ENCODE results near the gene SPACA9. TPM values are rescaled to one million over a fixed set of nuclear protein-coding genes. Genes with fewer than 3 reads are reported as not detected.
A peak's percentile ranks its signal among the peaks of the same experiment; 100 is the strongest.

SPACA9 gene
- total and polyA plus RNA-seq, 2 experiments from 2014 or later = 1.1 to 1.5 TPM

DNA sequence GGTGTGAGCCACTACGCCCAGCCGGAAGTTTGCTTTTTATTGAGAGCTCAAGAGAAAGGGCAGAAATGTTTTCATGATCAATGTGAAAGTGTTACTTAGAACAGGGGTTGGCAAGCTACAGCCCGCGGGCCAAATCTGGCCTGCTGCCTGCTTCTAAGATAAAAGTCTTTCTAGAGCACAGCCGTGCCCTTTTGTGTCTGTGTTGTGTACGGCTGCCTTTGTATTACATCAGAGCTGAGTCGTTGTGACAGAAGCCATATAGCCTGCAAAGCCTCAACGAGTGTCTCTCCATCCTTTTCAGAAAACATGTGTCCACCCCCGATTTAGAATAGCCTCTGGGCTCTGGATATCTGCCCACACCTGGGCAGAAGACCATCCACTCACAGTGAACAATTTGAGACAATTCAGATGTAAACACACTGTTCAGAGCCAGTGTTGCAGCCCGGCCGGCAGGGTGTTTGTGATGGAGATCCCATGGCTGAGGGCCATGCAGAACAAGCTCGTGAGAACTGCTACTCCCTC, 29.5 kb upstream of the SPACA9 start:
- Mint-ChIP-seq H3K27ac (no peak overlapping the region), H3K36me3 (ENCODE audit: low read depth) (no peaks in the 10 kb centered on the region), H3K4me3 (no peak overlapping the region), H3K4me1 (peaks cover 13% of the 10 kb centered on the region; the same call in 2 of the 3 replicates), H3K27me3 (ENCODE audit: insufficient read depth, low read depth, poor library complexity) (peaks cover 10% of the 10 kb centered on the region), H3K9me3 (no peaks in the 10 kb centered on the region)
- no peaks in the 10 kb centered on the region for H3K27me3 ChIP-seq (ENCODE audit: insufficient read depth)
- DNase-seq (ENCODE audit: low spot score) (no peak), ATAC-seq (peak; percentile 60)
- no peaks in the 10 kb centered on the region for H3K9me2 ChIP-seq (ENCODE audit: insufficient read depth)
- no peaks in the 10 kb centered on the region for H3F3A ChIP-seq (replicated peaks; ENCODE audit: low read depth)
- peak overlapping the region; percentile 88 for H2AFZ ChIP-seq
- no peaks in the 10 kb centered on the region for H3K36me3 ChIP-seq (ENCODE audit: insufficient read depth)
- peak overlapping the region; percentile 38; the same call in 1 of the 2 replicates for H3K4me2 ChIP-seq
- no peak overlapping the region for H3K27ac ChIP-seq (ENCODE audit: low read depth)
- no peak overlapping the region for H3K4me3 ChIP-seq
- H3K79me2 ChIP-seq (replicated peaks; ENCODE audit: insufficient read depth) = no peaks in the 10 kb centered on the region
- TF ChIP-seq, protein P1, sequence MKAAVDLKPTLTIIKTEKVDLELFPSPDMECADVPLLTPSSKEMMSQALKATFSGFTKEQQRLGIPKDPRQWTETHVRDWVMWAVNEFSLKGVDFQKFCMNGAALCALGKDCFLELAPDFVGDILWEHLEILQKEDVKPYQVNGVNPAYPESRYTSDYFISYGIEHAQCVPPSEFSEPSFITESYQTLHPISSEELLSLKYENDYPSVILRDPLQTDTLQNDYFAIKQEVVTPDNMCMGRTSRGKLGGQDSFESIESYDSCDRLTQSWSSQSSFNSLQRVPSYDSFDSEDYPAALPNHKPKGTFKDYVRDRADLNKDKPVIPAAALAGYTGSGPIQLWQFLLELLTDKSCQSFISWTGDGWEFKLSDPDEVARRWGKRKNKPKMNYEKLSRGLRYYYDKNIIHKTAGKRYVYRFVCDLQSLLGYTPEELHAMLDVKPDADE (IDR thresholded peaks at IDR 0.05) = no peak
- TF ChIP-seq, protein P2, sequence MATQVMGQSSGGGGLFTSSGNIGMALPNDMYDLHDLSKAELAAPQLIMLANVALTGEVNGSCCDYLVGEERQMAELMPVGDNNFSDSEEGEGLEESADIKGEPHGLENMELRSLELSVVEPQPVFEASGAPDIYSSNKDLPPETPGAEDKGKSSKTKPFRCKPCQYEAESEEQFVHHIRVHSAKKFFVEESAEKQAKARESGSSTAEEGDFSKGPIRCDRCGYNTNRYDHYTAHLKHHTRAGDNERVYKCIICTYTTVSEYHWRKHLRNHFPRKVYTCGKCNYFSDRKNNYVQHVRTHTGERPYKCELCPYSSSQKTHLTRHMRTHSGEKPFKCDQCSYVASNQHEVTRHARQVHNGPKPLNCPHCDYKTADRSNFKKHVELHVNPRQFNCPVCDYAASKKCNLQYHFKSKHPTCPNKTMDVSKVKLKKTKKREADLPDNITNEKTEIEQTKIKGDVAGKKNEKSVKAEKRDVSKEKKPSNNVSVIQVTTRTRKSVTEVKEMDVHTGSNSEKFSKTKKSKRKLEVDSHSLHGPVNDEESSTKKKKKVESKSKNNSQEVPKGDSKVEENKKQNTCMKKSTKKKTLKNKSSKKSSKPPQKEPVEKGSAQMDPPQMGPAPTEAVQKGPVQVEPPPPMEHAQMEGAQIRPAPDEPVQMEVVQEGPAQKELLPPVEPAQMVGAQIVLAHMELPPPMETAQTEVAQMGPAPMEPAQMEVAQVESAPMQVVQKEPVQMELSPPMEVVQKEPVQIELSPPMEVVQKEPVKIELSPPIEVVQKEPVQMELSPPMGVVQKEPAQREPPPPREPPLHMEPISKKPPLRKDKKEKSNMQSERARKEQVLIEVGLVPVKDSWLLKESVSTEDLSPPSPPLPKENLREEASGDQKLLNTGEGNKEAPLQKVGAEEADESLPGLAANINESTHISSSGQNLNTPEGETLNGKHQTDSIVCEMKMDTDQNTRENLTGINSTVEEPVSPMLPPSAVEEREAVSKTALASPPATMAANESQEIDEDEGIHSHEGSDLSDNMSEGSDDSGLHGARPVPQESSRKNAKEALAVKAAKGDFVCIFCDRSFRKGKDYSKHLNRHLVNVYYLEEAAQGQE (IDR thresholded peaks at IDR 0.05; ENCODE audit: unreplicated experiment) = no peak
- TF ChIP-seq EZH2 (IDR thresholded peaks at IDR 0.05; ENCODE audit: low read depth, unreplicated experiment) = no peak
- no peak for TF ChIP-seq JUNB (IDR thresholded peaks at IDR 0.05; ENCODE audit: unreplicated experiment)
- no peak for TF ChIP-seq ZNF114 (CRISPR knock-in tag; IDR thresholded peaks at IDR 0.05)
- no peak for TF ChIP-seq STAT1 (IDR thresholded peaks at IDR 0.05; ENCODE audit: unreplicated experiment)
- no peak for TF ChIP-seq ZNF331 (CRISPR knock-in tag; IDR thresholded peaks at IDR 0.05; ENCODE audit: low read depth)
- no peak for TF ChIP-seq CREB1 (CRISPR knock-in tag; IDR thresholded peaks at IDR 0.05; ENCODE audit: low read depth)
- no peak for TF ChIP-seq NANOG (IDR thresholded peaks at IDR 0.05; ENCODE audit: borderline replicate concordance)
- TF ChIP-seq, protein P3, sequence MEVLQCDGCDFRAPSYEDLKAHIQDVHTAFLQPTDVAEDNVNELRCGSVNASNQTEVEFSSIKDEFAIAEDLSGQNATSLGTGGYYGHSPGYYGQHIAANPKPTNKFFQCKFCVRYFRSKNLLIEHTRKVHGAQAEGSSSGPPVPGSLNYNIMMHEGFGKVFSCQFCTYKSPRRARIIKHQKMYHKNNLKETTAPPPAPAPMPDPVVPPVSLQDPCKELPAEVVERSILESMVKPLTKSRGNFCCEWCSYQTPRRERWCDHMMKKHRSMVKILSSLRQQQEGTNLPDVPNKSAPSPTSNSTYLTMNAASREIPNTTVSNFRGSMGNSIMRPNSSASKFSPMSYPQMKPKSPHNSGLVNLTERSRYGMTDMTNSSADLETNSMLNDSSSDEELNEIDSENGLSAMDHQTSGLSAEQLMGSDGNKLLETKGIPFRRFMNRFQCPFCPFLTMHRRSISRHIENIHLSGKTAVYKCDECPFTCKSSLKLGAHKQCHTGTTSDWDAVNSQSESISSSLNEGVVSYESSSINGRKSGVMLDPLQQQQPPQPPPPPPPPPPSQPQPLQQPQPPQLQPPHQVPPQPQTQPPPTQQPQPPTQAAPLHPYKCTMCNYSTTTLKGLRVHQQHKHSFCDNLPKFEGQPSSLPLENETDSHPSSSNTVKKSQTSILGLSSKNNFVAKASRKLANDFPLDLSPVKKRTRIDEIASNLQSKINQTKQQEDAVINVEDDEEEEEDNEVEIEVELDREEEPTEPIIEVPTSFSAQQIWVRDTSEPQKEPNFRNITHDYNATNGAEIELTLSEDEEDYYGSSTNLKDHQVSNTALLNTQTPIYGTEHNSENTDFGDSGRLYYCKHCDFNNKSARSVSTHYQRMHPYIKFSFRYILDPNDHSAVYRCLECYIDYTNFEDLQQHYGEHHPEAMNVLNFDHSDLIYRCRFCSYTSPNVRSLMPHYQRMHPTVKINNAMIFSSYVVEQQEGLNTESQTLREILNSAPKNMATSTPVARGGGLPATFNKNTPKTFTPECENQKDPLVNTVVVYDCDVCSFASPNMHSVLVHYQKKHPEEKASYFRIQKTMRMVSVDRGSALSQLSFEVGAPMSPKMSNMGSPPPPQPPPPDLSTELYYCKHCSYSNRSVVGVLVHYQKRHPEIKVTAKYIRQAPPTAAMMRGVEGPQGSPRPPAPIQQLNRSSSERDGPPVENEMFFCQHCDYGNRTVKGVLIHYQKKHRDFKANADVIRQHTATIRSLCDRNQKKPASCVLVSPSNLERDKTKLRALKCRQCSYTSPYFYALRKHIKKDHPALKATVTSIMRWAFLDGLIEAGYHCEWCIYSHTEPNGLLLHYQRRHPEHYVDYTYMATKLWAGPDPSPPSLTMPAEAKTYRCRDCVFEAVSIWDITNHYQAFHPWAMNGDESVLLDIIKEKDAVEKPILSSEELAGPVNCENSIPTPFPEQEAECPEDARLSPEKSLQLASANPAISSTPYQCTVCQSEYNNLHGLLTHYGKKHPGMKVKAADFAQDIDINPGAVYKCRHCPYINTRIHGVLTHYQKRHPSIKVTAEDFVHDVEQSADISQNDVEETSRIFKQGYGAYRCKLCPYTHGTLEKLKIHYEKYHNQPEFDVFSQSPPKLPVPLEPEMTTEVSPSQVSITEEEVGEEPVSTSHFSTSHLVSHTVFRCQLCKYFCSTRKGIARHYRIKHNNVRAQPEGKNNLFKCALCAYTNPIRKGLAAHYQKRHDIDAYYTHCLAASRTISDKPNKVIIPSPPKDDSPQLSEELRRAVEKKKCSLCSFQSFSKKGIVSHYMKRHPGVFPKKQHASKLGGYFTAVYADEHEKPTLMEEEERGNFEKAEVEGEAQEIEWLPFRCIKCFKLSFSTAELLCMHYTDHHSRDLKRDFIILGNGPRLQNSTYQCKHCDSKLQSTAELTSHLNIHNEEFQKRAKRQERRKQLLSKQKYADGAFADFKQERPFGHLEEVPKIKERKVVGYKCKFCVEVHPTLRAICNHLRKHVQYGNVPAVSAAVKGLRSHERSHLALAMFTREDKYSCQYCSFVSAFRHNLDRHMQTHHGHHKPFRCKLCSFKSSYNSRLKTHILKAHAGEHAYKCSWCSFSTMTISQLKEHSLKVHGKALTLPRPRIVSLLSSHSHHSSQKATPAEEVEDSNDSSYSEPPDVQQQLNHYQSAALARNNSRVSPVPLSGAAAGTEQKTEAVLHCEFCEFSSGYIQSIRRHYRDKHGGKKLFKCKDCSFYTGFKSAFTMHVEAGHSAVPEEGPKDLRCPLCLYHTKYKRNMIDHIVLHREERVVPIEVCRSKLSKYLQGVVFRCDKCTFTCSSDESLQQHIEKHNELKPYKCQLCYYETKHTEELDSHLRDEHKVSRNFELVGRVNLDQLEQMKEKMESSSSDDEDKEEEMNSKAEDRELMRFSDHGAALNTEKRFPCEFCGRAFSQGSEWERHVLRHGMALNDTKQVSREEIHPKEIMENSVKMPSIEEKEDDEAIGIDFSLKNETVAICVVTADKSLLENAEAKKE (CRISPR knock-in tag; IDR thresholded peaks at IDR 0.05) = no peak
- TF ChIP-seq EZH2phosphoT487 (IDR thresholded peaks at IDR 0.05; ENCODE audit: unreplicated experiment) = no peak
- no peak for TF ChIP-seq POLR2AphosphoS5 (IDR thresholded peaks at IDR 0.05; ENCODE audit: low read depth)
- TF ChIP-seq, protein P4, sequence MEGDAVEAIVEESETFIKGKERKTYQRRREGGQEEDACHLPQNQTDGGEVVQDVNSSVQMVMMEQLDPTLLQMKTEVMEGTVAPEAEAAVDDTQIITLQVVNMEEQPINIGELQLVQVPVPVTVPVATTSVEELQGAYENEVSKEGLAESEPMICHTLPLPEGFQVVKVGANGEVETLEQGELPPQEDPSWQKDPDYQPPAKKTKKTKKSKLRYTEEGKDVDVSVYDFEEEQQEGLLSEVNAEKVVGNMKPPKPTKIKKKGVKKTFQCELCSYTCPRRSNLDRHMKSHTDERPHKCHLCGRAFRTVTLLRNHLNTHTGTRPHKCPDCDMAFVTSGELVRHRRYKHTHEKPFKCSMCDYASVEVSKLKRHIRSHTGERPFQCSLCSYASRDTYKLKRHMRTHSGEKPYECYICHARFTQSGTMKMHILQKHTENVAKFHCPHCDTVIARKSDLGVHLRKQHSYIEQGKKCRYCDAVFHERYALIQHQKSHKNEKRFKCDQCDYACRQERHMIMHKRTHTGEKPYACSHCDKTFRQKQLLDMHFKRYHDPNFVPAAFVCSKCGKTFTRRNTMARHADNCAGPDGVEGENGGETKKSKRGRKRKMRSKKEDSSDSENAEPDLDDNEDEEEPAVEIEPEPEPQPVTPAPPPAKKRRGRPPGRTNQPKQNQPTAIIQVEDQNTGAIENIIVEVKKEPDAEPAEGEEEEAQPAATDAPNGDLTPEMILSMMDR (conservative IDR thresholded peaks at IDR 0.05; ENCODE audit: low read depth in 2 of 2) = no peak
- peaks cover 6% of the 10 kb centered on the region; the same call in 1 of the 2 replicates for H3K4me1 ChIP-seq (ENCODE audit: insufficient read depth)
- no peaks in the 10 kb centered on the region for H4K20me1 ChIP-seq (replicated peaks; ENCODE audit: insufficient read depth)

All from GM23338 (cell line).